Ectodermal cell (in vitro differentiated cells): ENCODE data around the gene CNFN.
A peak's percentile ranks its signal among the peaks of the same experiment; 100 is the strongest.

Experiments used
- H3K27ac ChIP-seq: 2 replicates; pipeline ENCODE4 v1.7.0; 2013; ENCODE audit warnings: mild to moderate bottlenecking, low read depth, low read length; ENCODE audit not compliant: insufficient read depth, poor library complexity, severe bottlenecking
- H3K27me3 ChIP-seq: 2 replicates; pipeline ENCODE4 v1.7.0; 2013; ENCODE audit warnings: mild to moderate bottlenecking, low read length; ENCODE audit not compliant: insufficient read depth, control insufficient read depth, poor library complexity, severe bottlenecking
- H3K36me3 ChIP-seq: one replicate; pipeline ENCODE4 v1.7.0; 2013; ENCODE audit warnings: low read length; ENCODE audit not compliant: control insufficient read depth, insufficient read depth
- H3K4me1 ChIP-seq: one replicate; pipeline ENCODE4 v1.7.0; 2013; ENCODE audit warnings: low read length; ENCODE audit not compliant: control insufficient read depth, insufficient read depth
- H3K4me3 ChIP-seq: 2 replicates; pipeline ENCODE4 v1.7.0; 2013; ENCODE audit warnings: low read depth, low read length, control low read depth; ENCODE audit not compliant: insufficient read depth
- H3K9me3 ChIP-seq: 2 replicates; pipeline ENCODE4 v1.7.0; 2013; ENCODE audit warnings: mild to moderate bottlenecking, low read length, moderate library complexity; ENCODE audit not compliant: control insufficient read depth
- WGBS, 2 experiments: methylation state at CpG; one replicate each; pipeline ENCODE4 v1.1.7; 2013; ENCODE audit warnings: missing lambda C conversion rate in 2 of 2; 5-methylcytosine and 5-hydroxymethylcytosine counted together

Gene CNFN

DNA sequence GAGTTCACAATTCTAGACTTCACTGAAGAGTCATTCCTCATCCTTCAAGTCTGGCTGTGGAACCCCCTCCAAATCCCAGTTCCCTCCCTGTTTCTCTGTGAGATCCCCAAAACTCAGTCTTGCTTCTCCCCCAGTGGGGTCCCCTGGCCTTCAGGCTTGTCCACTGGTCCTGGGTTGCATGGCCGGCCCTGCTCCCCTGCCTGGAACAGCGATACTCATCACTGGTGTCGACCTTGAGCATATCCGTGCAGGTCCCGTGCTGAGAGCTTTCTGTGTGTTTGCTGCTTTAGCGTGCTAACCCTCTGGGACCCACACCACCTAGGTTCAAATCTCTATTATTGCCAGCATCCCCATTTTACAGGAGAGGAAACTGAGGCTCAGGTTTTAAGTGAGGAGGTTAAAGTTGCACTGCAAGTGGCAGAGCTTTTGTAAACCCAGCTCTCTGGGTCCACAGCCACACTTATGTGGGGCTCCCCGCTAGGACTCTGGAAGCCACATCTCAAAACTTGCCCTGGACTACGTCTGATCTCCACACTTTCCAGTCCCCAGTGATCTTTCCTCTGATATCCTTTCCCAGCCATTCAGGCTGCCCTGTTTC is 21.6 kb upstream of the CNFN start:
- WGBS, 2 experiments = 94 to 95% methylated on average over 8 of the region's 8 CpGs
- no peak overlapping the region for H3K27ac ChIP-seq
- H3K4me3 ChIP-seq = no peak overlapping the region

GRCh38 chr19:42410371-42410770 is 20.3 kb upstream of the CNFN start:
- H3K36me3 ChIP-seq = no peaks in the 10 kb centered on the region
- WGBS, 2 experiments = 95 to 96% methylated on average over 30 of the region's 30 CpGs

More for the DNA sequence above, 21.6 kb upstream of the CNFN start:
- Histone ChIP-seq H3K4me1 (peaks cover 18% of the 10 kb centered on the region), H3K36me3 (no peaks in the 10 kb centered on the region), H3K9me3 (no peaks in the 10 kb centered on the region), H3K27me3 (peaks cover 3% of the 10 kb centered on the region)

GRCh38 chr19:42409477-42409876 is 19.4 kb upstream of the CNFN start:
- H3K36me3 ChIP-seq = no peaks in the 10 kb centered on the region
- H3K9me3 ChIP-seq = no peaks in the 10 kb centered on the region
- no peak overlapping the region for H3K27ac ChIP-seq
- no peak overlapping the region for H3K4me3 ChIP-seq
- 85 to 87% methylated on average over 6 of the region's 6 CpGs for WGBS, 2 experiments
- H3K4me1 ChIP-seq = peaks cover 18% of the 10 kb centered on the region
- peaks cover 3% of the 10 kb centered on the region for H3K27me3 ChIP-seq

More at GRCh38 chr19:42410371-42410770, 20.3 kb upstream of the CNFN start:
- Histone ChIP-seq H3K4me1 (peaks cover 18% of the 10 kb centered on the region), H3K9me3 (no peaks in the 10 kb centered on the region), H3K4me3 (no peak overlapping the region), H3K27me3 (peaks cover 3% of the 10 kb centered on the region), H3K27ac (no peak overlapping the region)

DNA sequence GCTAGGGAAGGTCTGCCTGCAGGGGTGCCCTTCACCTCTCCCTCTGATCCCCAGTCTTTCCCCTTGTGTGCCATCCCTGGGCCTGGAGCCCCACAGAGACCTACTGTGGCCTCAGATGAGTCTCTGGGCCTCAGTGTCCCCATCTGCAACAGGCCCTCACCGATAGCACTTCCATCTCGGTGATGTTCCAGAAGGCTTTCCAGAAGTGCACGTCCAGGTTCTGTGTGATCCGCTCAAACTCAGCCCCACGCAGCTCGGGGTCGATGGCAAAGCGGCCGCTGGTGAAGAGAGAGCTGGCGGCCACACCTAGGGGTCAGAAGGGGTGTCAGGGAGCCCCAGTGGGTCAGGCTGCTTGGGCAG is 17.7 kb upstream of the CNFN start:
- Histone ChIP-seq H3K4me1 (peaks cover 16% of the 10 kb centered on the region), H3K27ac (no peak overlapping the region), H3K9me3 (no peaks in the 10 kb centered on the region), H3K27me3 (no peaks in the 10 kb centered on the region), H3K36me3 (no peaks in the 10 kb centered on the region), H3K4me3 (no peak overlapping the region)
- 96% methylated on average over 10 of the region's 10 CpGs for WGBS, 2 experiments

DNA sequence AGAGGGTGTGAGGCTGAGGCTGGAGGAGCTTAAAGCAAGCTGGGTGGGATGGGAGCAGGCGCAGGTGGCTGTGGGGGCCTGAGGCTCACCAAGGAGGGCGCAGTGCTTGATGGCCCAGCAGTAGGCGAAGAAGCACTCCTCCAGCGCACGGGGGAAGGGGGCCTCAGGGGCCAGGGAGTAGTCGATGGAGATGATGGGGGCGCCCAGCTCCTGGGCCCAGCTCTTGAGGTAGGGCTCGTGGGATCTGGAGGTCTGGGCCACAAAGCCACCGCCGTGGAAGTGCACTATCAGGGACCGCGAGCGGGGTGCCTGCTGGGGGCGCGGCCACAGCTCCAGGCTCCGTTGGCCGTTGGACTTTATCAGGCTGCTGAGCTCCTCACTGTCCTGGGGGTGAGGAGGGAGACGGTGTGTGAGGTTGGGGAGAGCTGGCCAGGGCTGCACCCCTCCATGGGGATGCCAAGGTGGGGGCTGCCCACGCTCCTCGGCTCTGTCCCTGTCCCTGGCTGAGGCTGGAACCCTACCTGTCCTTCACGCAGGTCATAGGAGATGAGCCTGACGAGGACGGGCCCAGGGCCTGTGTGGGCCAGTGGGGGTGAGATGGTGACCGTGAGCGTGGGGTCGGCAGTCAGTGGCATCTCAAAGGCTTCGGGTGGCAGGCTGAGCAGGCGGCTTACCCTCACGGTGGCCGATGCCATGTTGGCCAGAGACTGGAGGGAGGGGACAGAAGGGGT is 17.2 kb upstream of the CNFN start:
- 94% methylated on average over 30 of the region's 30 CpGs for WGBS, 2 experiments

DNA sequence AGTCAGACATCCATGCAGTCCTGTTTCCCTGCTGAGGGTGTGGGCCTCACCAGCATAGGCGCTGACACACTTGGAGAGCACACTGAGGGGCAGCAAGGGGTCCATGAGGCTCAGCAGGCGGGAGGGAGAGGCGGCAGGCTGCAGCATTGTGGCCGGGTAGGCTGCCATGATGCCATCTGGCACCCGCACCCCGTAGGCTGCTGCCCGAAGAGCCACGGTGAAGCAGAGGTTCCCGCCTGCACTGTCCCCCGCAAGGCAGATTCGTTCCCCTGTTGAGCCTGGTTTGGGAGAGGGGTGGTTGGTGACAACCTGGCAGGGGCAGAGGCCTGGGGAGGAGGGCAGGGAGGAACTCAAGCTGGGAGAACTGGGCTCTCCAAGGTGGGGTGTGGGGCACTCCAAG is 16.0 kb upstream of the CNFN start:
- WGBS, 2 experiments = 95 to 96% methylated on average over 11 of the region's 11 CpGs
- no peaks in the 10 kb centered on the region for H3K9me3 ChIP-seq
- H3K4me3 ChIP-seq = no peak overlapping the region
- H3K4me1 ChIP-seq = peaks cover 8% of the 10 kb centered on the region
- no peaks in the 10 kb centered on the region for H3K36me3 ChIP-seq
- no peaks in the 10 kb centered on the region for H3K27me3 ChIP-seq
- no peak overlapping the region for H3K27ac ChIP-seq

More for the DNA sequence above, 17.2 kb upstream of the CNFN start:
- H3K9me3 ChIP-seq = no peaks in the 10 kb centered on the region
- H3K4me3 ChIP-seq = no peak overlapping the region
- H3K27me3 ChIP-seq = no peaks in the 10 kb centered on the region
- no peaks in the 10 kb centered on the region for H3K36me3 ChIP-seq
- H3K4me1 ChIP-seq = peaks cover 11% of the 10 kb centered on the region
- H3K27ac ChIP-seq = no peak overlapping the region

DNA sequence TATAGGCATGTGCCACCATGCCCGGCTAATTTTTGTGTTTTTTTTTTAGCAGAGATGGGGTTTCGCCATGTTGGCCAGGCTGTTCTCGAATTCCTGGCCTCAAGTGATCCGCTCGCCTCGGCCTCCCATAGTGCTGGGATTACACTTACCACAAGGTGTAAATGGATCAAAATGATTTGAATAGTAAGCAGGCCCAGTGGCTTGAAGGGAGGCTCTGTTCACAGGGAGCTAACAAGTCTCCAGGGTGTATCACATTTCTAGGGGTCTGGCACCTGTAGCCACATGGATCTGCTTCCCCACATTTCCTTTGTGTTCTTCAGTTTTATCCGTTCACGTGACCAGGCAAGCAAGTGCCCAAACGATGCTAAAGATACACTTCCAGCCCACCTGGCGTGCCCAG is 13.5 kb upstream of the CNFN start:
- Histone ChIP-seq H3K27me3 (no peaks in the 10 kb centered on the region), H3K27ac (no peak overlapping the region), H3K4me3 (no peak overlapping the region), H3K36me3 (no peaks in the 10 kb centered on the region), H3K4me1 (peaks cover 5% of the 10 kb centered on the region), H3K9me3 (no peaks in the 10 kb centered on the region)
- 92 to 93% methylated on average over 10 of the region's 10 CpGs for WGBS, 2 experiments

DNA sequence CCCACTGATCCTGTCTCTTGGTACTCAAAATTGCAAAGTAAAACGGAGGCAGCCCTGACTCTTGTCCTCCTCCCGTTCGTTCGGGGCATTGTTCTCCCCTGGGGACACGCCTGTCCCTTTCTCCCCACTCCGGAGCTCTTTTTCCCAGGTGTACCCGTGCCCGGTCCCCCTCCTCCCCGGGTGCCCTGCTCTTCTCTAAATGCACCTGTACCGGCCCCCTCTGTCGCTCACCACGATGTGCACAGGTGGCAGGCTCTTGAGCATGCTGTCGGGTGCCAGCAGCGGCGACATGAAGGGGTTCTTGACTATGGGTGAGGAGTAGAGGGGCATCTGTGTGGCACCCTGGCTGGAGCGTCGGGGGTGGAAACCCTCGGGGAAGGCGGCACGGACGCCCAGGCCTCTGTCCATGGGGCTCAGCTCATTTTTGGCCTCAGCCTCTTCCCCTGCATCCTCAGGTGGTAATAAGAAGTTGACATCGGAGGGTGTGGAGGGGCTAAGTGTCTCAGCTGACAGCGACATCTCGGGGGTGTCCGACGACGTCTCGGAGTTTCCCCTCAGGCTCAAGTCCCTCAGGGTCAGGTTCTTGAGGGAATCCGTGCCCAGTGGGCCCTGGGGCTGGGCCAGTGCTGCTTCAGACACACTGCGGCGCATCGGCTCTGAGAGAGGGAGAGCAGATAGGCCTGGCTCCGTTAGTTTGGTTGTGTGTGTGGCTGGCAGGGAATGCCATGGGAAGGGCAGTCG is 12.4 kb upstream of the CNFN start:
- H3K9me3 ChIP-seq = no peaks in the 10 kb centered on the region
- no peaks in the 10 kb centered on the region for H3K36me3 ChIP-seq
- no peak overlapping the region for H3K27ac ChIP-seq
- H3K4me3 ChIP-seq = peak overlapping the region; percentile 66
- H3K4me1 ChIP-seq = peaks cover 8% of the 10 kb centered on the region
- no peaks in the 10 kb centered on the region for H3K27me3 ChIP-seq
- WGBS, 2 experiments = 33 to 37% methylated on average over 34 of the region's 34 CpGs

DNA sequence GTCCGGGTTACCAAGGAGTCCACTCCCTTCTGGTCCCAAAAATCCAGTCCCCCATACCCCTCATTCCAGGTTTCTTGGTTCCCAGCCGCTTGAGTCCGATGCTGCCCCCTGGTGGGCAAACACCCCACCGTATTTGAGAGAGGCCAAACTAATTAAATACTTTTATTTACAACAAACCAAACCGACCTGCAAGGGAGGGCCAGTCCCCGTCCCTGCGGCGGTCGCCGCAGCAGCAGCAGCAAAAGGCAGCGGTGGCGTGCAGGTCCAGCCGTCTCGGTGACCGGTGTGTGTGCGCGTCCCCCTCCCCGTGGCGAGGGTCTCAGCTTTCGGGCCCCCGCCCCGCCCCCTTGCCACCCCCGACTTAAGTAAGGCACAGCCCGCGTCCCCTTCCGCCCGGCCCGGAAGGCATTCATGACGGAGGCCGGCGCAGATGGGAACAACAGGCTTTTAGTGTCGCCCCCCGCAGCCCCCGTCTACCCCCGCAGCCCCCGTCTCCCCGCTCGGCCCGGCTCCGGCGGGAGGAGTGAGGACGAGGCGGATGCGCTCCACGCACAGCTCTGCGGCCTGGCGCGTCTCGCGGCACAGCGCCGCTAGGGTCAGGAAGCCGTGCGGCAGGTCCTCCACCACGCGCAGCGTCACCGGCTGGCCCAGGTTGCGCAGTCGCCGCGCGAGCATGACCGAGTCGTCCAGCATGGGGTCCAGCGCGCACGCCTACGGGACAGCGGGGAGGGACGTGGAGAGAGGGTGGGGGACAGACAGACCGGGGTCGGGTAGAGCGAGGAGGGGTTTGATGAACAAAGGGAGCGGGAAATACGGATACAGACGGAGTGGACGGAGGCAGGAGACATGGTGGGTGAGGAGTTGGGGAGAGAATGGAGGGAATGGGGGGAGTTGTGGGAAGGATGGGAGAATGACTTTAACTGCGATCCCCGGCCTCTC is 11.5 kb upstream of the CNFN start:
- H3K27ac ChIP-seq = peak overlapping the region; percentile 69
- H3K27me3 ChIP-seq = no peaks in the 10 kb centered on the region
- H3K9me3 ChIP-seq = no peaks in the 10 kb centered on the region
- no peaks in the 10 kb centered on the region for H3K36me3 ChIP-seq
- H3K4me1 ChIP-seq = peaks cover 8% of the 10 kb centered on the region
- WGBS, 2 experiments = 0% methylated on average over 80 of the region's 80 CpGs
- peak overlapping the region; percentile 66 for H3K4me3 ChIP-seq
